ENCODE measurements around the gene CACNA2D3.

- TF ChIP-seq EZH2 (IDR thresholded peaks at IDR 0.05): no peak
- no peak for TF ChIP-seq CTCF (IDR thresholded peaks at IDR 0.05)
Measured at GRCh38 chr3:54177816-54178215, 55.5 kb downstream of the CACNA2D3 start.
